ENCODE results near the gene VTI1A. TPM values are rescaled to one million over a fixed set of nuclear protein-coding genes. Genes with fewer than 3 reads are reported as not detected.

VTI1A gene
- total RNA-seq, 4 donors from 2014 or later: 49.3 to 84.5 (median 61.2) TPM

DNA sequence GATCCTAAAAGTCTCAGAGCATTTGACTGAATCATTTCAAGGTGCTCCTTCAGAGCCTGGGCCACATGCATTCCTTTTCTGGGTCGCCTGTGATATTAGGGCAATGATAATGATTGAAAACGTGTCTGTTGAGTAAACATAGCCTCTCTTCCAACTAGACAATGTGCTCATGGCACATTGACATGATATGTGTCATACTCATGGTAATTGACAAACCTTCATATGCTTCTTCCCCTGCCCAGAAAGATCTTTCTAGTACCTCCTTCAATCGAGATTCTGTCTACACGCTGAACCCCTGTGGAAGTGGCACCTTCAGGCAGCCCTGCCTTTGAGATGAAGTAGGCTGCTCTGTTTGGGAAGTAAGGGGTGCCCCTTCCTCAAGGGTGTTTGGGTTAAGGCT is 404.2 kb downstream of the VTI1A start:
- Histone ChIP-seq H3K36me3 (no peaks in the 10 kb centered on the region), H3K4me3 (replicated peaks in 1 of 3) (no peak overlapping the region), H3K27me3 (no peaks in the 10 kb centered on the region), H3K27ac (no peak overlapping the region), H3K9me3 (no peaks in the 10 kb centered on the region), H3K4me1 (no peaks in the 10 kb centered on the region)
- 75 to 83% methylated on average over 4 of the region's 4 CpGs for WGBS, 2 donors
- TF ChIP-seq POLR2A (IDR thresholded peaks at IDR 0.05): no peak
- TF ChIP-seq, protein P1, sequence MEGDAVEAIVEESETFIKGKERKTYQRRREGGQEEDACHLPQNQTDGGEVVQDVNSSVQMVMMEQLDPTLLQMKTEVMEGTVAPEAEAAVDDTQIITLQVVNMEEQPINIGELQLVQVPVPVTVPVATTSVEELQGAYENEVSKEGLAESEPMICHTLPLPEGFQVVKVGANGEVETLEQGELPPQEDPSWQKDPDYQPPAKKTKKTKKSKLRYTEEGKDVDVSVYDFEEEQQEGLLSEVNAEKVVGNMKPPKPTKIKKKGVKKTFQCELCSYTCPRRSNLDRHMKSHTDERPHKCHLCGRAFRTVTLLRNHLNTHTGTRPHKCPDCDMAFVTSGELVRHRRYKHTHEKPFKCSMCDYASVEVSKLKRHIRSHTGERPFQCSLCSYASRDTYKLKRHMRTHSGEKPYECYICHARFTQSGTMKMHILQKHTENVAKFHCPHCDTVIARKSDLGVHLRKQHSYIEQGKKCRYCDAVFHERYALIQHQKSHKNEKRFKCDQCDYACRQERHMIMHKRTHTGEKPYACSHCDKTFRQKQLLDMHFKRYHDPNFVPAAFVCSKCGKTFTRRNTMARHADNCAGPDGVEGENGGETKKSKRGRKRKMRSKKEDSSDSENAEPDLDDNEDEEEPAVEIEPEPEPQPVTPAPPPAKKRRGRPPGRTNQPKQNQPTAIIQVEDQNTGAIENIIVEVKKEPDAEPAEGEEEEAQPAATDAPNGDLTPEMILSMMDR (IDR thresholded peaks at IDR 0.05): no peak
- no peak for DNase-seq
- intact Hi-C loops (cut with DNase I): no loop called here

DNA sequence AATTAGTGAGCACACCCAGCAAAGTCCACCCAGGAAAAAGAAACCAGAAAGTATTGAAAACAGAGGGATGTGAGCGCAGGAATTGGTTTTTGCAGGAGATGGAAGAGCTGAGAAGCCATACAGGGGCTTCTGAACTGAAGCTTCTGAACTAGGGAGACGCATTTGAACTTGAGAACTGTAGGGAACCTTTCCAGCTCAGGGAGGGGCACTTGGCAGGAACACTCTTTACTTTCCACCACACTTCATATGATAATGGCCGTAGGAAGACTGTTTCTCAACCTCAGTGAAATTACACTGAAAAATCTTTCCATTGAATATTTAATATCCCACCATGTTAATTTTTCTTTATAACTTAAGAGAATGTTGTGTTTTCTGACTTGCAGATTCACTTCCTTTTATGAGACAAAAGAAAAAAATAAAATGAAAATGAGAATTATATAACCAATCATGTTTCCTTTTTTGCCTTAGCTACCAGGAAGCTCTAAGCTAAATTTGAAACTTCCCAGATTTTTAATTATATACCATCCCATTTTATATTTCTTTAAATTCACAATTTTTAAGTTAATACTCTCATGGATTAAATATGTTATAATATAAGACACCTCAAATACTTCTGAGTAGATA is 404.7 kb downstream of the VTI1A start:
- Histone ChIP-seq H3K4me3 (replicated peaks in 1 of 3) (no peak overlapping the region), H3K27me3 (no peaks in the 10 kb centered on the region), H3K27ac (no peak overlapping the region), H3K4me1 (no peaks in the 10 kb centered on the region), H3K9me3 (no peaks in the 10 kb centered on the region), H3K36me3 (no peaks in the 10 kb centered on the region)
- intact Hi-C loops (cut with DNase I): no loop called here
- TF ChIP-seq, protein P1 (IDR thresholded peaks at IDR 0.05): no peak
- no peak for TF ChIP-seq POLR2A (IDR thresholded peaks at IDR 0.05)
- 68 to 69% methylated on average over 3 of the region's 3 CpGs for WGBS, 2 donors
- DNase-seq: no peak

DNA sequence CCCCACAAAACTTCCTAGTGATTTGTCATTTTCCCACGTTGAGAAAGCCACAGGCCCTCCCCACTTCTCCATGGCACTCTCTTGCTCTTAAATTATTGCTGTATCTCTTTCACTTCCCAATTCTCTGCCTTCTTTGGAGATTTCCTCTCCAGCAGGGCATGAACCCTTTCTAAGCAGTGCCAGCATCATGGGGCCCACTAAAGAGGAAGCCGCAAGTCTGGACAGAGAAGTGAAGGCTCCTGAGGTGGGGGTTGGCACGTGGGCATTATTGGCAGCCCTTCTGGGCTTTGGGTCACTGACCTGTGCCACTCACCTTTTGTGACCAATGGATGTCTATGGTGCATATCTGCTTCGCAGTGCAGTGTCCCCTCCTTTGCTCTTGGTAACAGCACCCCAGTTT is 405.3 kb downstream of the VTI1A start:
- 78 to 86% methylated on average over 4 of the region's 4 CpGs for WGBS, 2 donors
- intact Hi-C loops (cut with DNase I): no loop called here
- Histone ChIP-seq H3K4me1 (no peaks in the 10 kb centered on the region), H3K36me3 (no peaks in the 10 kb centered on the region), H3K27me3 (no peaks in the 10 kb centered on the region), H3K27ac (no peak overlapping the region), H3K4me3 (replicated peaks in 1 of 3) (no peak overlapping the region), H3K9me3 (no peaks in the 10 kb centered on the region)
- DNase-seq: peak in 1 of 2 donors; percentile 12
- TF ChIP-seq, protein P1 (IDR thresholded peaks at IDR 0.05): no peak
- no peak for TF ChIP-seq POLR2A (IDR thresholded peaks at IDR 0.05)

DNA sequence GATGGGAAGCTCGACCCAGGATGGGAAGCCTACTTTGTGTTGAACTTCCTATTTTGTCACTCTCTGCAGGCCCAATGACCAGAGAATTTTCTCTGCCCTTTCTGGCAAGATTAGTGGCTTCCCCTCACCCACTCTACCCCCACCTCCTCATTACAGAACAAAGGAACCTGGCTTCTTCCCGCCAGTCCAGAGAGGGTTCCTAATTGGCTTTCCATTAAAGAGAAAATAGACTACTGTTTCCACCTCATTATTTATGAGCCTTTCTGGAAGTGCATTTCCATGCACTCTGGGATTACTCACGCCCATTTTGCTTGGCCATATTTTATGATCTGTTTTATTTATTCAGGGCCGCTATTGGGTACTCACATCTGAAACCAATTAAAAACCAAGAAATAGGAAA is 408.1 kb downstream of the VTI1A start:
- Histone ChIP-seq H3K4me1 (no peaks in the 10 kb centered on the region), H3K27me3 (no peaks in the 10 kb centered on the region), H3K27ac (no peak overlapping the region), H3K9me3 (no peaks in the 10 kb centered on the region), H3K4me3 (replicated peaks in 1 of 3) (no peak overlapping the region), H3K36me3 (no peaks in the 10 kb centered on the region)
- WGBS, 2 donors: 90 to 95% methylated on average over 4 of the region's 4 CpGs
- TF ChIP-seq, protein P1 (IDR thresholded peaks at IDR 0.05): no peak
- no peak for TF ChIP-seq POLR2A (IDR thresholded peaks at IDR 0.05)
- DNase-seq: no peak
- intact Hi-C loops (cut with DNase I): no loop called here

DNA sequence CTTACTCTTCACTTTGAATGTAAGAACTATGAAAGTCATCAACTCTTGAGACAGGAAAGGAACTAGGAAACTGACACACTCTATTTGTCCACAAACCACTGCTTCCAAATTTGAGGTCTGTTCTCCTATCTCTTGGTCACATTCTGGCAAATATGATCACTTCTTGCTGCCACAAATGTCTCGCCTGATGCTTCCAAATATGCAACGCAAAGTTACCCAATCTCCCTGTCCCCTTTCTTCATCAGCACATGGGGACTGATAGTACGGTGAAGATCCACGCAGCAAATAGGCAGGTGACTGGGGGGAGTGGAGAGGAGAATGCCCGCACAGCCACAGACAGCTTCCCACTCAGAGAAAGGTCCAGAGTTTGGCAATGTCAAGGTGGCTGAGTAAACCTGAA is 410.5 kb downstream of the VTI1A start:
- intact Hi-C loops (cut with DNase I): no loop called here
- no peaks in the 10 kb centered on the region for H3K27me3 ChIP-seq
- H3K4me3 ChIP-seq (replicated peaks in 1 of 3): no peak overlapping the region
- no peak for DNase-seq
- H3K4me1 ChIP-seq: no peaks in the 10 kb centered on the region
- H3K9me3 ChIP-seq: no peaks in the 10 kb centered on the region
- 97% methylated on average over 5 of the region's 5 CpGs for WGBS, 2 donors
- no peak overlapping the region for H3K27ac ChIP-seq
- TF ChIP-seq, protein P1 (IDR thresholded peaks at IDR 0.05): no peak
- no peak for TF ChIP-seq POLR2A (IDR thresholded peaks at IDR 0.05)
- H3K36me3 ChIP-seq: no peaks in the 10 kb centered on the region

Measured in thyroid gland (tissue), 4 donors.